NCI-H2029 (cell line): ENCODE data around the gene DCDC1.

Experiments
- DNase-seq: peaks from one replicate; lab custom pipeline; 2025; lab: John Stamatoyannopoulos, UW

DCDC1 gene

DNA sequence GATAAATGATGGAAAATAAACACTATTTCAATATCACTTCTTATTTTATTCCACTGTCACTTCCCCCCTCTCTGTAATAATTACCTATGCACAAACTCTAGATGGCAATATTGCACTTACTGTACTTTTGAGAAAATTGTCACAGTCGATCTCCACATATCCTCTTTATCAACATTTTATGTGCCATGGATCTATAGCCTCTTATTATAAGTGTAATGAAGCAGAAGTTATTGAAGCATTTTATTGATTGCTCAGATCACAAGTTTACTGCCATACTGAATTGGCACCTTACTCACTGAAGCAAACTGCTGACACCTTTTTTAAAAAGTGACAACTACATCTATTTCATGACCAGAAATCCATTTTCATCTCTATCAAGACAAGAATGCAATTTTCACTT lies 133.4 kb downstream of the DCDC1 start:
- DNase-seq, result no peak

DNA sequence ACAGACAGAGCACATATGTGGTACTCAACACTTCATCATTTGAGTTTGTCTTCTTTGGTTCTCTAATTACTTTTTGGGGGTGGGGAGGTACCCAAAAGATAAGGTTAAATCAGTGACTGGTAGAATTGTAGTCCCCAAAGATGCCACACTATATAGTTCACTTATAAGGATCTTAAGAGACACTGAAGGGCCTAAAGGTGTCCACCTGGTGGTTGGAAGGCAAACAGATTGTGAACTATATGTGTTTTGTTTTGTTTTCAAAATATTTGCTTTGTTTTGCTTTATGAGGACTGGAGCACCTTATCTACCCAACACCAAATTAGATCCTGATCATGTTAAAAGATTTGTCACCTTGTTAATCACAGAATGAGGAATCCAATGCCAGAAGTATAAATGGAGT lies 136.1 kb downstream of the DCDC1 start:
- no peak for DNase-seq

- no peak for DNase-seq
Observed at GRCh38 chr11:31231601-31232000, 137.9 kb downstream of the DCDC1 start.

GRCh38 chr11:31218847-31219246 lies 150.7 kb downstream of the DCDC1 start:
- no peak for DNase-seq

GRCh38 chr11:31214372-31214771 lies 155.2 kb downstream of the DCDC1 start:
- no peak for DNase-seq

- DNase-seq, result no peak
Observed at GRCh38 chr11:31199378-31199777, 170.2 kb downstream of the DCDC1 start.

DNA sequence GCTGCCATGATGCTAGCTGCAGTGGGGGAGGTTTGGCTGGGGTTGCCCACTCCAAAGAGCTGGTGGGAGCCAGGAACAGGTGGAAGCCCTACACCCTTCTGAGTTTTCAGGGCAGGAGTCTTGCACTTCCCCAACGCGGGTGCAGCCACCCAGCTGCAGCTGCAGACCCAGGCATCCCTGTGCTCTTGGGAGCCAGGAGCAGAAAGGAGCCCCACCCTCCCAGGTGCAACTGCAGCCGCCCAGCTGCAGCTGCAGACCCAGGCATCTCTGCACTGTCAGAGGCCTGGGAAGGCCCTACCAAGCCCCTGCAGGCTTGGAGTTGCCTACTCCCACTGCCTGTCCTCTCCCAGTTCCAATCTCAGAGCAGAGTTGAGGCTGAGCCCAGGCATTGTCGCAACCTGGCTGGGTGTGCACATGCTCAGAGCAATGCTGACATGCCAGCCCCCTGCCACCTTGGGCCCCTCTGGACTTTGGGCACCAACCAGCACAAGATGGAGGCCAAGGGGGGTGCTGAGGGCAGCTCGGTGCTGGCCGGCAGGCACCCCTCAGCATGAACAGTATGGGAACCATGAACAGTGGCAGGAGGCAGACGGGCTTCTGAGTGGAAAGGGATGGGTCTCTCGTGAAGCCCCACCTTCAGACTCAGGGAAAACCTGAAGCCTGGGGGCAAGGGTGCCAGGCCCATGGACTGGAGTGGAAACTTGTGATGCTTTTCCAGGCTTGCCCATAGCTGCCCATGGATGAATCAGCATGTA lies 195.4 kb downstream of the DCDC1 start:
- no peak for DNase-seq

GRCh38 chr11:31160504-31161422 lies 208.8 kb downstream of the DCDC1 start:
- no peak for DNase-seq

GRCh38 chr11:31150841-31151240 lies 218.7 kb downstream of the DCDC1 start:
- no peak for DNase-seq

- no peak for DNase-seq
Observed at GRCh38 chr11:31150011-31150410, 219.5 kb downstream of the DCDC1 start.

- DNase-seq, result no peak
Observed at GRCh38 chr11:31141789-31142188, 227.8 kb downstream of the DCDC1 start.

DNA sequence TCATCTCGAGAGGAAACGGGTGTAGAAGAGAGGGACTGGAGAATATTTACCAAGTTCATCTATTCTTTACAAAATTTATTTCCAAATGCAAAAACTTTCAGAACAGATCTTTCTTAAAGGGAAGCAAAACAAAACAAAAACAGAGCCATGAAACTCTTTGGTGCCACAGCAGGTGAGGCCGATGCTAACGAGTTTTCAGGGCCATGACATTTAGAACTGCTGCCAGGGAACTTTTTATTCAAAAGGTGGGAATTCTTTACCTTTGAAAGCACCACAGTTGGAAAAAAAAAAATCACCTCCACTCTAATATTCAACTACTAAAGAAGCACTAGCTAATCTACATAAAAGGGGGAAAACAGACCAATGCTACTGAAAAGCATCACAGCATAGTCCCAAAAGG lies 230.1 kb downstream of the DCDC1 start:
- DNase-seq, result no peak

DNA sequence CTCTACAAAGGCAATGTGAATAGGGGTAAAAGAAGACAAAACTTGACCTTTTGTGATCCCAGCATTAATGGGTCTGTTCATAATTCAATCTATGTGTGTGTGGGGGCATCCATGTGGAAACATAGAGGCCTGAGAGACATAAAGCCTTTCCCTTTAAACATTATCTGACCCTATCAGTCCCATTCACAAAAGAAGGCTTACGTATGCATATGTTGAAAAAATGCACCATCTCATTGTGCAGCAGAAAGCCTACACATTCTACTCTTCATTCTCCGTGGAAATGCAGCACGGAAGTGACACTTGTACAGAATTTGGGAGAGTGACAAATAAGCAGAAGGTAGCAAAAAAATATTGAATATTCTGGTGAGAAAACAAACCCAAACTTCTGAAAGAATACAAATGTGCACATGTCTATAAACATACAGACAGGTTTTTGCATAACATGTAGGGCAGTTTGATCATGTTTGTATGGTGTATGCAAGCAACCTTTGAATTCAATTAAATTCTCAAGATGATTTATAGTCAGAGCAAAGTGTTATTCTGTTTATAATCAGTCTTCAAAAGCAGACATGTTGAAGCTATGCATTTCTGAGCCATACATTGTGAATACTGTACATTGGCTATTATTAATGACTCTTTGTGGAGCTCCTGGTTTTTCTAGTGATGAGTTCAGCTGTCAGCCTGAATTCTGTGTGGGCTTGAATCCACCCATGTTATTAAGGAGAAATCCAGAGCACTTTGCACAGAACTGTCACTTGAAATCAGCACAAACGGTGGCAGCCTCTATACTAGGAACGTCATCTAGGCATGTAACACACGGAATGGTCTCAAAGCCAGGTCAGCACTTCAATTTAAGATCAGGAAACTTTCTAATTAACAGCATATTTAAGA lies 236.8 kb downstream of the DCDC1 start:
- no peak for DNase-seq

GRCh38 chr11:31131760-31132159 lies 237.8 kb downstream of the DCDC1 start:
- DNase-seq, result no peak

DNA sequence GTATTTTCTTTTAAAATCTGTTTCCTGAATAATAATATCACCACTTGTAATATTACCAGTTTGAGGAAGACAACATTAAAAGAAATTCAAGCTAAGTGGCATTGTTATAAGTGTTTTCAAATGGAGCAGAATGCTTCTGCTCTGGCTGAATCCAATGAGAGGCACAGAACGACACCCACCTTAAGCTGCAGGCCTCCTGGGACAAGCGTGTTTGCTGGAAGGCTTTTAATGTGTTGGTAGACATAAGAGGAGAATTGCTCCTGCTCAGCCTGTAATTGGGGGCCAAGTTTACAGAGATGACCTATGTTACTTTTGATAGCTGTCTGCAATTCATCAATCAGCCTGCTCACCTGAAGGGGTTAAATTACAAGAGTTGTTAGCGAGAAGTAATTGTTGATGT lies 242.2 kb downstream of the DCDC1 start:
- no peak for DNase-seq

DNA sequence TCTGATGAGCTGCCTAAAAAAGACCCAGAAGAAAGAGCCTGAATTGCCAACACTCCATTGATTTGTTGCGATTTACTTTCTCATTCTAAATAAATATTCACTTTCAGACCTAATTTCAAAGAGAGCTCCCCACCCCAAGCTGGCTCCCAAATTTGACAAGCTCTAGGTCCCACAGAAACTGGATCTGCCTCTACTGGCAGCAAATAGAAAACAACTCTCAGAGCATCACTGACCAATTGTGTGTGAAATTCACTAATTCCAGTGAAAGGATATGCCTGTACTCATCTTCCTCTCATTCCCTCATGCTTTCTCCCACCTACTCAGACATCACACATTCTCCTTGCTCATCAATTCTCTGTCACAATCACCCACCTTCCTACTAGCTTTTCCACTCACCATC lies 249.1 kb downstream of the DCDC1 start:
- no peak for DNase-seq

GRCh38 chr11:31118566-31118965 lies 251.0 kb downstream of the DCDC1 start:
- DNase-seq, result no peak

DNA sequence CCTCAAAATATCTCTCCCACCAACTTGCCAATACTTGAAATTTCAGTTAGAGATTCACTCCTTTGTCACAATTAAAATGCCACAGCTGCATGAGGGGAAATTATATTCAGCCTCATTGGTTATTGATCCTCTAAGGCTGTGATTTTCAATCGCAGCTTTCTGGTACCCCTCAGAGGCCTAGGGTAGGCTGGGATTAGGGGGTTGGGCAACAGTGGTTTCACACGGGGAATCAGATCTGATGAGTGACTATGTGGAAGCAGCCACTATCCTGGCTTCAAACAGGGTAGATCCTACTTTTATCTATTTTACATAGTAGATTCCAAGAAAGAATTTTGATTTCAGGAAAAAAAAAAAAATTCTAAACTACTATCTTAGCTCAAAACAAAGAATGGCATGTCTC lies 252.5 kb downstream of the DCDC1 start:
- no peak for DNase-seq

- DNase-seq, result no peak
Observed at GRCh38 chr11:31114442-31114841, 255.1 kb downstream of the DCDC1 start.

DNA sequence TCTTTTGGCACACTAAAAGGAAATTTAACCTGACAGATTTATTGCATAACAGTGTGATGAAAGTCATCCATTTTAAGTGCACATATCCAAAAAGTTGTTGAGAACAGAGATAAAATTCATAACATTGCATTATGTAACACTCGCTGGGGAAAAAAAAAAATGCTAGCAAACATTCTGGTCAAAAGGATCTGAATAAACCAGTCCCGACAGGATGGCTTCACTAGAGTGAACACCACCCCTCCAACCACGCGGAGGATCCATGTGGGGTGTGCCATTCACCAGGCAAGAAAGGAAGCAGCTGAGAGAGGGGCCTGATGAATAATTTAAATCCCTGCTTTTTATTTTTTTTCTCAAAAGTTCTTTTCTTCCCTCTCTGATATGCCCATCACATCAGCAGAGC lies 258.7 kb downstream of the DCDC1 start:
- DNase-seq, result no peak

DNA sequence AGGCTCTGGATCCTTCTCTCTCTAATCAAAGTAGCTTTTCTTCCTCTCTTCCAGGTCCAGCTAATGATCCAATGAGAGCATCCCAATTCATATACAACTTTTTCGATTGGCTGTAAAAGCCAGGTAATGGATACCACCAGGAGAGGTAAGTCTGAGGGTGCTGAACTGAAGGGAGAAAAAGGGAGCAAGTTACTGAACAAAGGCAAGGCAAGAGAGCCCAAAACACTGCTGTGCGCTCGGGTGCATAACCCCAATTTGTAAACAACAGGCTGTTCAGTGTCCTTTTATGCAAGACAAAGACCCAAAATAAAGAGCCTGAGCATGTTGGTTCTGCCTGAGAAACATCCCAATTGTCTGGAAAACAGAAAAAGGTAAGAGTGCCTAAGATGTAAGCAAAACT lies 260.1 kb downstream of the DCDC1 start:
- no peak for DNase-seq

GRCh38 chr11:31107649-31108048 lies 261.9 kb downstream of the DCDC1 start:
- DNase-seq, result no peak
